K562 (cell line): ENCODE results near the gene SELENOI. TPM values are rescaled to one million over a fixed set of nuclear protein-coding genes. Genes with fewer than 3 reads are reported as not detected.

ENCODE experiments used
- ATAC-seq: fragments of 200-7000 bp; cut with Tn5 transposase; 3 replicates; pipeline ENCODE4 v1.9.1; 2020; ENCODE audit warnings: moderate library complexity
- BruUV-seq: library from RNA; stranded (reverse); fragments of 400-500 nt; replicated peaks from 2 replicates; lab custom pipeline; 2021; lab: Mats Ljungman, UMichigan
- CTCF ChIA-PET: fragments of 300-600 bp; formaldehyde crosslinking; extraction: SDS; loops from one replicate; lab custom pipeline; 2021; ENCODE audit warnings: low intra/inter-chr PET ratio; lab: Yijun Ruan, JAX
- POLR2A ChIA-PET: fragments of 300-600, 350-650 bp; sonication (Branson Sonifier 250); formaldehyde crosslinking; extraction: SDS; loops from one replicate; lab custom pipeline; 2021; ENCODE audit warnings: antibody characterized with exemption, inconsistent platforms; lab: Yijun Ruan, JAX
- DNase-seq, 4 experiments: peaks; one replicate each; pipeline versions ENCODE4 v3.0.0 to v3.0.0-alpha.2; 2011 to 2018; ENCODE audit warnings: low spot score in 3 of 4, mixed read lengths in 3 of 4; ENCODE audit errors: extremely low read depth in 1 of 4
- FAIRE-seq: peaks from 2 replicates; lab custom pipeline; 2011; peaks lifted over from hg19 to GRCh38; lab: Jason Lieb, UNC
- H2AFZ ChIP-seq: 2 replicates; pipeline ENCODE4 v1.6.0; 2011; ENCODE audit warnings: low read depth, low read length, control low read depth, inconsistent platforms
- H3K27ac ChIP-seq: fragments of 200-600 bp; 3 replicates; pipeline ENCODE4 v1.8.0; 2011; ENCODE audit warnings: low read depth, mild to moderate bottlenecking, control low read depth, inconsistent platforms, low read length, moderate library complexity, mixed read lengths; ENCODE audit errors: extremely low read depth
- H3K27me3 ChIP-seq, 2 experiments: fragments of 300-600 bp in 1 of 2; 2 replicates in 1 of 2; 3 replicates in 1 of 2; pipeline versions ENCODE4 v1.6.0 to v1.8.0; 2011; ENCODE audit warnings: inconsistent platforms in 2 of 2, low read length in 2 of 2, mild to moderate bottlenecking in 1 of 2, mixed read lengths in 1 of 2, moderate library complexity in 1 of 2; ENCODE audit not compliant: control insufficient read depth in 2 of 2, insufficient read depth in 2 of 2
- H3K36me3 ChIP-seq: fragments of 300-600 bp; 3 replicates; pipeline ENCODE4 v1.8.0; 2011; ENCODE audit warnings: mild to moderate bottlenecking, low read length, inconsistent platforms; ENCODE audit not compliant: control insufficient read depth, insufficient read depth
- H3K4me1 ChIP-seq, 2 experiments: fragments of 200-600 bp in 1 of 2; replicated peaks in 1 of 2; 2 replicates in 1 of 2; 3 replicates in 1 of 2; pipeline versions ENCODE4 v1.5.1 to v1.8.0; 2011; ENCODE audit warnings: inconsistent platforms in 2 of 2, low read length in 2 of 2, mild to moderate bottlenecking in 1 of 2, mixed read lengths in 1 of 2, moderate library complexity in 1 of 2; ENCODE audit not compliant: control insufficient read depth in 2 of 2, insufficient read depth in 2 of 2
- H3K4me2 ChIP-seq: 2 replicates; pipeline ENCODE4 v1.6.1; 2011; ENCODE audit warnings: low read length, control low read depth, inconsistent platforms, mixed read lengths; ENCODE audit not compliant: insufficient read depth
- H3K4me3 ChIP-seq: fragments of 200-600 bp; sonication (generic), shearing (Covaris generic); 2 replicates; pipeline ENCODE4 v1.5.1; 2016; ENCODE audit warnings: control low read depth, inconsistent platforms
- H3K79me2 ChIP-seq: fragments of 200-600 bp; 3 replicates; pipeline ENCODE4 v1.8.0; 2011; ENCODE audit warnings: low read length, inconsistent platforms; ENCODE audit not compliant: control insufficient read depth, insufficient read depth
- H3K9ac ChIP-seq, 2 experiments: 2 replicates each; pipeline versions ENCODE4 v1.6.0 to v1.6.1; 2011; ENCODE audit warnings: low read depth in 2 of 2, low read length in 2 of 2, control low read depth in 1 of 2, inconsistent platforms in 1 of 2, mild to moderate bottlenecking in 1 of 2, mixed read lengths in 1 of 2; ENCODE audit not compliant: insufficient read depth in 1 of 2
- H3K9me1 ChIP-seq: one replicate; pipeline ENCODE4 v1.6.0; 2011; ENCODE audit warnings: inconsistent platforms, mild to moderate bottlenecking, low read length, moderate library complexity; ENCODE audit not compliant: control insufficient read depth, insufficient read depth
- H3K9me3 ChIP-seq: replicated peaks from 2 replicates; pipeline ENCODE4 v1.5.1; 2011; ENCODE audit warnings: low read depth, low read length, inconsistent platforms; ENCODE audit not compliant: control insufficient read depth, insufficient read depth
- H4K20me1 ChIP-seq: replicated peaks from 2 replicates; pipeline ENCODE4 v1.6.1; 2011; ENCODE audit warnings: low read length, inconsistent platforms, mixed read lengths; ENCODE audit not compliant: control insufficient read depth, insufficient read depth
- BHLHE40 ChIP-seq: IDR thresholded peaks from 2 replicates; pipeline ENCODE4 v1.6.1; 2011; ENCODE audit warnings: low read length, improper control_type of control experiment
- GATAD2A ChIP-seq: fragments of 450-650 bp; IDR thresholded peaks from 2 replicates; pipeline ENCODE4 v1.6.1; 2017
- ZBTB40 ChIP-seq, 2 experiments: fragments of 450-650 bp in 1 of 2; sonication (generic) in 1 of 2; formaldehyde crosslinking in 1 of 2; IDR thresholded peaks; 2 replicates each; pipeline versions ENCODE4 v1.7.1 to v1.9.0; 2016 to 2022; ENCODE audit warnings: inconsistent platforms in 1 of 2, mild to moderate bottlenecking in 1 of 2, missing genetic modification reagents in 1 of 2
- ZNF384 ChIP-seq: IDR thresholded peaks from 2 replicates; pipeline ENCODE4 v1.6.1; 2012; ENCODE audit warnings: low read depth, low read length, improper control_type of control experiment
- ZNF699 ChIP-seq: fragments of 250-450 bp; sonication (Bioruptor Pico); IDR thresholded peaks from 2 replicates; pipeline ENCODE4 v1.8.0; 2021; ENCODE audit warnings: mild to moderate bottlenecking, moderate library complexity; ENCODE audit not compliant: insufficient replicate concordance
- WGBS: fragments of 100-300 bp; shearing (Covaris generic); methylation state at CpG from one replicate; pipeline ENCODE4 v1.1.6; 2016; ENCODE audit warnings: low coverage, mixed read lengths; ENCODE audit not compliant: insufficient coverage; ENCODE audit errors: missing lambda C conversion rate; 5-methylcytosine and 5-hydroxymethylcytosine counted together
- in situ Hi-C: fragments of 300-500 bp; cut with MboI; formaldehyde crosslinking; loops from 4 replicates; pipeline ENCODE4 v1.15.0; 2018; ENCODE audit warnings: inconsistent platforms, mixed read lengths
- intact Hi-C: fragments of 100-400 bp; cut with micrococcal nuclease; formaldehyde crosslinking; loops from 2 replicates; pipeline ENCODE4 v1.14.2; 2022
- polyA plus RNA-seq, 8 experiments: library from polyadenylated mRNA; depleted of rRNA in 4 of 8; stranded (reverse) in 5 of 8; unstranded in 3 of 8; fragments of >200 nt; fragmentation: Nextera tagmentation in 2 of 8; fragmentation: Illumina TruSeq in 1 of 8; extraction: Ambion mirVana in 2 of 8; extraction: Trizol in 1 of 8; gene quantifications; 2 replicates each; pipeline versions ENCODE4 v1.2.1 to v1.2.3, GENCODE V29; 2011 to 2014; ENCODE audit warnings: inconsistent platforms in 1 of 8, missing spikeins in 1 of 8
- total RNA-seq, 7 experiments: library from RNA; depleted of rRNA in 6 of 7; stranded (reverse); fragments of >200 nt in 6 of 7; fragmentation: Illumina TruSeq in 2 of 7; extraction: Trizol in 2 of 7; gene quantifications; 2 replicates each; pipeline versions ENCODE4 v1.2.1 to v1.2.3, GENCODE V29; 2011 to 2021; ENCODE audit warnings: low replicate concordance in 1 of 7

Gene SELENOI
- total and polyA plus RNA-seq, 9 of the 15 experiments (the other 6 are each of a cell fraction or from before 2014, with no cell fraction given) = 9.6 to 46.9 (median 24.4) TPM

- Histone ChIP-seq H3K9me3 (no peaks in the 10 kb centered on the region; the same call in 1 of the 2 replicates), H3K4me1 (peaks cover 26 to 36% of the 10 kb centered on the region in 2 experiments), H3K4me3 (no peak overlapping the region), H3K9me1 (no peaks in the 10 kb centered on the region), H2AFZ (no peak overlapping the region), H3K36me3 (peaks cover 17% of the 10 kb centered on the region)
- ChIA-PET POLR2A (interaction anchor here (0.6 to 1.0 kb wide), 3 partner anchors 23 to 541 kb away, joined by 3 to 4 read pairs (median 3); no protein-coding TSS in a partner anchor), CTCF (no interaction called here)
- no TSS peak for BruUV-seq
- WGBS = 74% methylated on average over 3 of the region's 3 CpGs
- intact Hi-C loops = loop anchor here (5.0 kb wide), 2 partner anchors 63 to 107 kb away; partner anchors contain the start of genes HADHA and HADHB
- no peak for FAIRE-seq
- TF ChIP-seq ZBTB40 (IDR thresholded peaks at IDR 0.05) = no peak
- TF ChIP-seq ZBTB40 (CRISPR knock-in tag; IDR thresholded peaks at IDR 0.05) = no peak
- TF ChIP-seq GATAD2A = no peak
- TF ChIP-seq BHLHE40 = peak; percentile 78
- no peak for TF ChIP-seq ZNF699
- TF ChIP-seq ZNF384 = peak; percentile 35; the same call in 1 of the 2 replicates
- TF ChIP-seq, all 486 proteins: peak for 2
- no peak overlapping the region for H3K27ac ChIP-seq
- no peak for DNase-seq
- in situ Hi-C loops = no loop called here
- no peaks in the 10 kb centered on the region for H3K27me3 ChIP-seq
- no peak overlapping the region for H3K9ac ChIP-seq
- ATAC-seq = no peak
- H3K79me2 ChIP-seq = peaks cover 99% of the 10 kb centered on the region
- no peak overlapping the region for H3K4me2 ChIP-seq
- H4K20me1 ChIP-seq = no peaks in the 10 kb centered on the region
These were observed 3.7 kb downstream of the SELENOI start for GRCh38 chr2:26349690-26350089.
